Measurements from ENCODE around the gene GRAMD4.
"Not testable (repeated sequence)": the region's sequence is repeated elsewhere in the genome, so short reads cannot be mapped to it uniquely, and the experiment has no call there.

GRAMD4 gene

DNA sequence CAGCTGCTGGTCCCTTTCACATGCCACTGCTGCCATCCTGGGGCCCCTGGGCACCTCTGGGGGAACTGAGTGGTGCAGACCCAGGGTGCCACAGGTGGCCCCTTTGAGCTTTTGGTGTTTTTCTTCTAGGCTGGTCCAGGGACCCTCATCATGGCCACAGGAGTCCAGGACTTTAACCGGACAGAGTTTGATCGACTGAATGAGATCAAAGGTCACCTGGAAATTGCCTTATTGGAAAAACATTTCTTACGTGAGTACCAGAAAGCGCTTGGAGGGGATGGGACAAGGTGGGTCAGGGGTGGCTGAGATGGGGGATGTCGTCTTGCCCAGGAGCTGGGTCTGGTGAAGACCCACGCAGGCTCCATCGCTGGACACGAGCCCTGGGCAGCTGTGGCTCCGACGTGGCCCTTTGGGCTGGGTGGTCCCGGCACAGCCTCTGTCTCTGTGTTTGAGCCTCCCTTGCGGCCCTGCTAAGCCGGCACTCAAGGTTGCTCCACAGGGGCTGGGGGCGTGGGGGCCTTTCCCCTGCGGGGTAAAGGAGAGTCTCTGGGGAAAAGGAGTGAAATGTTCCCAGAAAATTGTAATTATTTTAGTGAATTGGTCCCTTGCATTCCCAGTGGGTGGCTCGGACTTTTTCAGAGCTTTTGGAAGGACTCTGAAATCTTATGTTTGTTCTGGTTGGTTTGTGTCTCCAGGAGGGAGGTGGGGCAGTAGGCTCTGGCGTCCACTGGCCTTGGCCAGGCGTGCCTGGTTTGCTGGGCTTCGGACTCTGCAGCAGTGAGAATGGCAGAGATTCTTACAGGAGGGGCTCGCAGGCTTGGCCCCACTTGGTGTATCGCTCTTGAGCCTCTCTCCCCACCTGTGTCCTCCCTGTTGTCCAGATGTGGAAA lies 17.8 kb downstream of the GRAMD4 start:
- DNase-seq (ENCODE audit: extremely low read depth, low read depth): no peak
- TF ChIP-seq, protein P1, sequence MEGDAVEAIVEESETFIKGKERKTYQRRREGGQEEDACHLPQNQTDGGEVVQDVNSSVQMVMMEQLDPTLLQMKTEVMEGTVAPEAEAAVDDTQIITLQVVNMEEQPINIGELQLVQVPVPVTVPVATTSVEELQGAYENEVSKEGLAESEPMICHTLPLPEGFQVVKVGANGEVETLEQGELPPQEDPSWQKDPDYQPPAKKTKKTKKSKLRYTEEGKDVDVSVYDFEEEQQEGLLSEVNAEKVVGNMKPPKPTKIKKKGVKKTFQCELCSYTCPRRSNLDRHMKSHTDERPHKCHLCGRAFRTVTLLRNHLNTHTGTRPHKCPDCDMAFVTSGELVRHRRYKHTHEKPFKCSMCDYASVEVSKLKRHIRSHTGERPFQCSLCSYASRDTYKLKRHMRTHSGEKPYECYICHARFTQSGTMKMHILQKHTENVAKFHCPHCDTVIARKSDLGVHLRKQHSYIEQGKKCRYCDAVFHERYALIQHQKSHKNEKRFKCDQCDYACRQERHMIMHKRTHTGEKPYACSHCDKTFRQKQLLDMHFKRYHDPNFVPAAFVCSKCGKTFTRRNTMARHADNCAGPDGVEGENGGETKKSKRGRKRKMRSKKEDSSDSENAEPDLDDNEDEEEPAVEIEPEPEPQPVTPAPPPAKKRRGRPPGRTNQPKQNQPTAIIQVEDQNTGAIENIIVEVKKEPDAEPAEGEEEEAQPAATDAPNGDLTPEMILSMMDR (IDR thresholded peaks at IDR 0.05; ENCODE audit: low read depth, low read length): no peak

- DNase-seq (ENCODE audit: extremely low read depth, low read depth): no peak
- TF ChIP-seq, protein P1 (IDR thresholded peaks at IDR 0.05; ENCODE audit: low read depth, low read length): no peak
These were observed 18.6 kb downstream of the GRAMD4 start for GRCh38 chr22:46638601-46639431.

- no peak for DNase-seq (ENCODE audit: extremely low read depth, low read depth)
- TF ChIP-seq, protein P1 (IDR thresholded peaks at IDR 0.05; ENCODE audit: low read depth, low read length): no peak
These were observed 19.7 kb downstream of the GRAMD4 start for GRCh38 chr22:46639843-46640242.

GRCh38 chr22:46640293-46641055 lies 20.3 kb downstream of the GRAMD4 start:
- no peak for DNase-seq (ENCODE audit: extremely low read depth, low read depth)
- TF ChIP-seq, protein P1 (IDR thresholded peaks at IDR 0.05; ENCODE audit: low read depth, low read length): no peak

DNA sequence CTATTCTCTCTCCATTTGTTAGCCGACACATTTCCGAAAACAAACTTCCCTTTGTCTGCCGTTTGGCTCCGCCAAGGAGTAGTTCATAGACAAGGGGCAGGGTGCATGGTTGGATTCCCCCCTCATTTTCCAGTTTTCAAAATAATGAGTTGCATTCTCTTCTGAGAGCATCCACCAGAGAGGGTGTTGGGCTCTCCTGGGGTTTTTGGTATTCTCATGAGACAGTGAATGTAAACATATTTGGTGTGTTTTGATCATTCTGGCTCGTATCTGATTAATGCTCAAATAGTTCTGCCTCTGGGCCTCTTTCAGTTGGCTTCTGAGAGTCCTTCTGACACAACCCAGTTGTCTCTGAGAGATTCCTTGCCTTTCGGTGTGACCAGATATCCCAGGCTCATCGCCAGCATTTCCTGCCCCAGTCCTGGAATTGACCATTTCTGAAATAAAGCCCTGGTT lies 21.7 kb downstream of the GRAMD4 start:
- TF ChIP-seq, protein P1 (IDR thresholded peaks at IDR 0.05; ENCODE audit: low read depth, low read length): no peak
- DNase-seq (ENCODE audit: extremely low read depth, low read depth): no peak

- DNase-seq (ENCODE audit: extremely low read depth, low read depth): not testable (repeated sequence)
These were observed 22.8 kb downstream of the GRAMD4 start for GRCh38 chr22:46642840-46643480.
